AG10803 (cell line): ENCODE measurements around the gene ZNF70.

Source experiments
- DNase-seq: peaks from one replicate; pipeline ENCODE4 v3.0.0; 2010; ENCODE audit warnings: low read depth
- H3K4me3 ChIP-seq: 2 replicates; pipeline ENCODE4 v1.5.1; 2011; ENCODE audit warnings: mild to moderate bottlenecking, low read length, control low read depth
- TF ChIP-seq, protein P1 (sequence below): conservative IDR thresholded peaks from 2 replicates; pipeline ENCODE4 v1.5.1; 2011; ENCODE audit warnings: mild to moderate bottlenecking, low read length, control low read depth, inconsistent platforms

Gene ZNF70

DNA sequence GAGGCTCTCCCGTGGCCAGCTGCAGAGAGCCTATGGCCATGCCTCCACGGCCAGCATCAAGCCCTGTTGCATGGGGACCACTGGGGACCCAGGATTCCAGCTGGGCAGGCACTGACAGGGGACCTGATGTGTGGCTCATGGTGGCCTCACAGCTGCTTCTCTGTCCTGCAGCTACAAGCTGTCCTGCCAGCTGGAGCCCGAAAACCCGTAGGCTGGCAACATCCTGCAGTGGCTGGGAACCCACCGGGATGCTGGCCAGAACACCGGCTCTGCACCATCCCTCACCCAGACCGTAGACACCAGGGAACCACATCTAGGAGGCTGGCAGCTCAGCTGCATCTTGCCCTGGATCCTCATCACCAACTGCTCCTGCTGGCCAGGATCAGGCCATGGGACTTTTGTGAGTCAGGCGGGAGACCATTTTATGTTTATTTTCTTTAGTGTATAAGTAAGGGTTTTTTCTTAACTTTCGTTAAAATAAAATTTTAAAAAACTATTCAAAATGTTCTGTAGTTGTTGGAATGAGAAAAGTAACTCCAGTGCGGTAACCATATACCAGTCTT lies 52.2 kb downstream of the ZNF70 start:
- DNase-seq: no peak
- H3K4me3 ChIP-seq: no peak overlapping the region
- TF ChIP-seq, protein P1, sequence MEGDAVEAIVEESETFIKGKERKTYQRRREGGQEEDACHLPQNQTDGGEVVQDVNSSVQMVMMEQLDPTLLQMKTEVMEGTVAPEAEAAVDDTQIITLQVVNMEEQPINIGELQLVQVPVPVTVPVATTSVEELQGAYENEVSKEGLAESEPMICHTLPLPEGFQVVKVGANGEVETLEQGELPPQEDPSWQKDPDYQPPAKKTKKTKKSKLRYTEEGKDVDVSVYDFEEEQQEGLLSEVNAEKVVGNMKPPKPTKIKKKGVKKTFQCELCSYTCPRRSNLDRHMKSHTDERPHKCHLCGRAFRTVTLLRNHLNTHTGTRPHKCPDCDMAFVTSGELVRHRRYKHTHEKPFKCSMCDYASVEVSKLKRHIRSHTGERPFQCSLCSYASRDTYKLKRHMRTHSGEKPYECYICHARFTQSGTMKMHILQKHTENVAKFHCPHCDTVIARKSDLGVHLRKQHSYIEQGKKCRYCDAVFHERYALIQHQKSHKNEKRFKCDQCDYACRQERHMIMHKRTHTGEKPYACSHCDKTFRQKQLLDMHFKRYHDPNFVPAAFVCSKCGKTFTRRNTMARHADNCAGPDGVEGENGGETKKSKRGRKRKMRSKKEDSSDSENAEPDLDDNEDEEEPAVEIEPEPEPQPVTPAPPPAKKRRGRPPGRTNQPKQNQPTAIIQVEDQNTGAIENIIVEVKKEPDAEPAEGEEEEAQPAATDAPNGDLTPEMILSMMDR: no peak

DNA sequence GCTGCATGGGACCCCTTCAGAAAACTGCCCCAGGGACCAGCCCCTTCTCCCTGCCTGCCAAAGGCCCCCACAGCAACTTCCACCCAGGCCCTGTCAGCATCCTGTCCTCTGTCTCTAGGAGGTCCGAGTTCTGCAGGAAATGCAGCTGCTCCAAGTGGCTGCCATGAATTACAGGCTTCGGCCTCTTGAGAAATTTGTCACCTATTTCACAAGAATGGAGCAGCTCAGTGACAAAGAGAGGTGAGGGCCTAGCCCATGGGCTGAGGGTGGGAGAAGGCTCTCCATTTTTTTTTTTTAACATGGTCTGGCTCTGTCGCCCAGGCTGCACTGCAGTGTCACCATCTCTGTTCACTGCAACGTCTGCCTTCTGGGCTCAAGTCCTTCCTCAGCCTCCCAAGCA lies 52.8 kb downstream of the ZNF70 start:
- no peak overlapping the region for H3K4me3 ChIP-seq
- DNase-seq: no peak
- TF ChIP-seq, protein P1: no peak

DNA sequence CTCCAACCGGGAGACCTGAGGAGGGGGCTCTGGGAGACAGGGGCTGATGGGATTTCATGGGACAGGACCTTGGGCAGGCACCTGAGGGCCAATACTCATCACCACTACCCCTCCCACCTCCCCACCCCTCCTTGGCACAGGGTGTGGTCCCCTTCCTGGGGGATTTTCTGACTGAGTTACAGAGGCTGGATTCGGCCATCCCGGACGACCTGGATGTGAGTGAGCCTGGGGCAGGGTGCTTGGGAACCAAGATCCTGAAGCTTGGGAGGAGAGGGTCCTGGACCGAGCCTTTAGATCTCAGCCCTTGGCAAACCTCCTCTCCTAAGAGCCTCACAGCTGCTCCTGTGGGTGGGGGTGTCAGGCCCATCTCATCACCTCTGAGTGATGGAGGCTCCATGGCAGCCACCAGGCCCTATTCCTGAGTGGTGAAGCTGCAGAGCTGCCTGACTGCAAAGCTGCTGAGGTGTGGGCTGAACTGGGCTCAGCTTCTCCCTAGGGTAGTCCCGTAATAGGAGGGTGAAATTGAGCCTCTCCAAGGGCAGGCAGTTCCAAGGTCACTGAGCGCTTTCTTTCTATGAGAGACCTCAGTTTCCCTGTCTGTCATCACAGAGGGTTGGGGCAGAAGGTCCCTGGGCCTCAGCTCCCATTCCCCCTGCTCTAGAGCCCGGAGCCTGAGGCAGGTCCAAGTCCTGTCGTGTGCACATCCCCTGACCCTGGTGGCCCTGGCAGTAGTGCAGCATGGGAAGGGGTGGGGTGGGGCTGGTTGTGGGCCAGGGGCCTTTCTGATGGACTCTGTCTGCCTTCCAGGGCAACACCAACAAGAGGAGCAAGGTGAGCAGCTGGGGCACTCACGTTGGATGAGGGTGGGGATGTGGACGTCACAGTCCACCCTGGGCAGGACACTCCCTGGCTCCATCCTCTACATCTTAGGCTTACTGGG lies 53.6 kb downstream of the ZNF70 start:
- H3K4me3 ChIP-seq: no peak overlapping the region
- no peak for DNase-seq

DNA sequence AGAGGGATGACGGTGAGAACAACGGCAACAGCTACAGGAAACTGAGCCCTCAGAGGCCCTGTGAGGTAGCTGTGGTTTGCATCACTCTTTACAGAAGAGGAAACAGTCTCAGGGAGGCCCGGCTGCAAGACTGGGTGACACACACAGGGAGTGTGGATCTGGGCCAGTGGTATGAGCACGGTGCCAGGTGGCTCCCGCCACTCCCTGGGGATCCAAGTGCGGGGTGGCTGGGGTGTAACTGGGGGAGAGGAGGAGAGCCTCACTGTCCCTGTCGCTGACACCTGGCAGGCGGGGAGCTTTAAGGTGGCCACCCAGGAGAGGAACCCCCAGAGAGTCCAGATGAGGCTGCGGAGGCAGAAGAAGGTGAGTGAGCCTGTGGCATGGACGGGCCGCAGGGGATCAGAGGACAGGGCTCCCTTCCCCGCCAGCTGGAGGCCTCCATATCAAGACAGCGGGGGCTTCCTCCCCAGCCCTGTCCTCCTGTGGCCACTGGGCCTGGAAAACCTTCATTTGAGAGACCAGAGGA lies 54.5 kb downstream of the ZNF70 start:
- no peak overlapping the region for H3K4me3 ChIP-seq
- DNase-seq: peak; percentile 11
- TF ChIP-seq, protein P1: no peak

More for the DNA sequence above, 53.6 kb downstream of the ZNF70 start:
- TF ChIP-seq, protein P1: no peak

DNA sequence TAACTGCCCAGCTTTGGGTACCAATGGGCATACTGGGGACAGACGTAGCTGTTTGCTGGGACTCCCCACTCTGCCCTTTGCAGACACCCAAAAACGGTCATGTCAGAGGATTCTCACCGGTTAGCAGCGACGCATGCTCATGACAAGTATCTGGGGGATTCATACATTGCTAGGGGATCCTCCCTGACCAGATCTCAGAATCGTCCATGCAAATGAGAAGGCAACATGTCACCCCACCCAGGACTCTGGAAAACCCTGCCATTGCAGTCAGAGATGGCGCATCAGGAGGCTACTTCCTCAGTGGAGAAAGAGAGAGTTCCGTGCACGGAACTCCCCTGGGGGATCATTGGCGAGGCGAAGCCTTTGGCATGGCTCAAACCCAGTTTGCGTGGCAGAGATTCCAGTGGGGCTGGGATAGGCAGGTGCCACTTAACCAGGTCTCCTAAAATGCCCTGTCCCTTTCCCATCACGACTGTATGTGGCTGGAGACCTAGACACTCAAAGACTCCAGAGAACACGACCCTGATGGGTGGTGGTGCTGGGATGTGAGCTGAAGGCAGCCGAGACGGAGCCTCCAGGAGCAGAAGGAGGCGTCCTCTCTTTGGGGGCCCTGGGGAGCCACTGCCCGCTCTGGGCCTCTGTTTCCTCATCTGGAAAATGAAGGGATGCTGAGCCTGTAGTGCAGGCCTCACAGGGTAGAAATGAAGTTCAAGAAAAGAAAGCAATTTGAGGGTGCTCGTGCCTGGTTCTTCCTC lies 55.2 kb downstream of the ZNF70 start:
- no peak overlapping the region for H3K4me3 ChIP-seq

DNA sequence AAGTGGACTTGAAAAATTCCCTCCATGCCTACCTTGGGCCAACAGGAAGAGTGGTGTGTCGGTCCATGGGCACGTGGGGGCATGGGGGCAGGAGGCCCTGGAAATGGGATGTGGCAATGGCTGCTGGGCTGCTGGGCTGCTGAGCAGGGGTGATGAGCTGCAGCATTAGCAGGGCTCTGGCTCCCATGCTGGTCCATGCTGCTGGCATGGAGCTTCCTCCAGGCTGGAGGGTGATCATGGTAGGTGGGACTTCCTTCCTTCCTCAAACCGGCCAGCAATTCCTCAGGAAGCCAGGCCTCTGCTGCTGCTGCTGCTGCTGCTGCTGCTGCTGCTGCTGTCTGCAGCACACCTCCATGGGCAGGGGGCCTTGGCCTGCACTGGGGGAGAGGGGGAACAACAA lies 55.8 kb downstream of the ZNF70 start:
- TF ChIP-seq, protein P1: no peak
- no peak for DNase-seq
- H3K4me3 ChIP-seq: no peak overlapping the region

More for the DNA sequence above, 55.2 kb downstream of the ZNF70 start:
- TF ChIP-seq, protein P1: no peak
- DNase-seq: no peak
